Upper lobe of left lung (tissue), 6 donors: ENCODE results near the gene ZNF211. TPM values are rescaled to one million over a fixed set of nuclear protein-coding genes. Genes with fewer than 3 reads are reported as not detected.

ENCODE experiments used
- ATAC-seq, 2 donors: fragments of 200-7000 bp; cut with Tn5 transposase; one replicate each; pipeline ENCODE4 v1.9.1; 2022; ENCODE audit warnings: mild to moderate bottlenecking in 2 of 2, moderate library complexity in 2 of 2; ENCODE audit not compliant: low FRiP score in 2 of 2
- DNase-seq, 2 donors: peaks; one replicate each; pipeline ENCODE4 v3.0.0-alpha.2; 2019 to 2020
- H3K27ac ChIP-seq, 4 donors: fragments of 200-600 bp; sonication (generic); one replicate each; pipeline ENCODE4 v1.5.1; 2016 to 2019
- H3K27me3 ChIP-seq, 4 donors: fragments of 200-600 bp; sonication (generic); one replicate each; pipeline ENCODE4 v1.5.1; 2017 to 2019
- H3K36me3 ChIP-seq, 4 donors: fragments of 200-600 bp; sonication (generic); one replicate each; pipeline ENCODE4 v1.5.1; 2016 to 2019
- H3K4me1 ChIP-seq, 4 donors: fragments of 200-600 bp; sonication (generic); one replicate each; pipeline ENCODE4 v1.5.1; 2018 to 2019
- H3K4me3 ChIP-seq, 4 donors: fragments of 200-600 bp; sonication (generic); one replicate each; pipeline ENCODE4 v1.5.1; 2017 to 2019; ENCODE audit warnings: mild to moderate bottlenecking in 2 of 4, moderate library complexity in 1 of 4
- H3K9me3 ChIP-seq, 4 donors: fragments of 200-600 bp; sonication (generic); one replicate each; pipeline ENCODE4 v1.5.1; 2018 to 2019
- CTCF ChIP-seq, 6 experiments: fragments of 450-650 bp in 4 of 6; fragments of 200-600 bp in 2 of 6; sonication (generic) in 2 of 6; IDR thresholded peaks; one replicate each; pipeline ENCODE4 v1.5.1; 2016 to 2019; ENCODE audit warnings: antibody characterized with exemption in 6 of 6
- EP300 ChIP-seq, 4 donors: sonication (generic); formaldehyde crosslinking; IDR thresholded peaks; one replicate each; pipeline ENCODE4 v1.5.1; 2017; ENCODE audit warnings: antibody characterized with exemption in 4 of 4, control low read depth in 2 of 4
- POLR2A ChIP-seq, 4 donors: fragments of 450-650 bp; IDR thresholded peaks; one replicate each; pipeline ENCODE4 v1.5.1; 2016 to 2017; ENCODE audit warnings: antibody characterized with exemption in 4 of 4, mild to moderate bottlenecking in 2 of 4
- POLR2AphosphoS5 ChIP-seq, 2 donors: sonication (generic); formaldehyde crosslinking; IDR thresholded peaks; one replicate each; pipeline ENCODE4 v1.5.1; 2017; ENCODE audit warnings: antibody characterized with exemption in 2 of 2
- WGBS, 2 donors: methylation state at CpG; one replicate each; pipeline ENCODE4 v1.1.5; 2017 to 2018; 5-methylcytosine and 5-hydroxymethylcytosine counted together
- total RNA-seq, 6 donors: library from RNA; depleted of rRNA in 4 of 6; stranded (reverse); fragments of >200 nt in 4 of 6; gene quantifications; one replicate each; pipeline versions ENCODE4 v1.1.0 to v1.2.1, GENCODE V29; 2016 to 2021
- donor health status: DM: no; HTN: no; CAD: no; lungs with moderate emphysema.
- donor health status: DM: no; HTN: yes; CAD: no; lungs with severe emphysema.

ZNF211 gene
- total RNA-seq, 6 donors from 2014 or later: 7.1 to 16.4 (median 11.0) TPM

GRCh38 chr19:57651654-57651996, 18.7 kb downstream of the ZNF211 start:
- no peaks in the 10 kb centered on the region for H3K27me3 ChIP-seq
- no peak overlapping the region for H3K27ac ChIP-seq
- peaks cover 0 to 5% (median 3%) of the 10 kb centered on the region in 4 donors for H3K9me3 ChIP-seq
- TF ChIP-seq EP300 (IDR thresholded peaks at IDR 0.05): no peak
- TF ChIP-seq POLR2AphosphoS5 (IDR thresholded peaks at IDR 0.05): no peak
- no peak for TF ChIP-seq POLR2A (IDR thresholded peaks at IDR 0.05)
- no peak for TF ChIP-seq CTCF (IDR thresholded peaks at IDR 0.05)
- no peak overlapping the region for H3K4me3 ChIP-seq
- H3K4me1 ChIP-seq: no peaks in the 10 kb centered on the region
- DNase-seq (no peak), ATAC-seq (no peak)
- no peaks in the 10 kb centered on the region for H3K36me3 ChIP-seq
- WGBS, 2 donors: 46 to 65% methylated on average over 6 of the region's 6 CpGs

GRCh38 chr19:57653689-57654088, 20.7 kb downstream of the ZNF211 start:
- TF ChIP-seq POLR2A (IDR thresholded peaks at IDR 0.05): no peak
- TF ChIP-seq EP300 (IDR thresholded peaks at IDR 0.05): no peak
- no peak for TF ChIP-seq CTCF (IDR thresholded peaks at IDR 0.05)
- TF ChIP-seq POLR2AphosphoS5 (IDR thresholded peaks at IDR 0.05): no peak
- H3K4me1 ChIP-seq: no peaks in the 10 kb centered on the region
- peaks cover 0 to 5% (median 3%) of the 10 kb centered on the region in 4 donors for H3K9me3 ChIP-seq
- H3K27ac ChIP-seq: no peak overlapping the region
- H3K27me3 ChIP-seq: no peaks in the 10 kb centered on the region
- DNase-seq: no peak
- 80 to 83% methylated on average over 2 of the region's 2 CpGs for WGBS, 2 donors
- no peaks in the 10 kb centered on the region for H3K36me3 ChIP-seq
- H3K4me3 ChIP-seq: no peak overlapping the region
- no peak for ATAC-seq

GRCh38 chr19:57655443-57655842, 22.5 kb downstream of the ZNF211 start:
- no peak overlapping the region for H3K4me3 ChIP-seq
- no peak for DNase-seq
- 94 to 96% methylated on average over 1 of the region's 1 CpG for WGBS, 2 donors
- peaks cover 0 to 5% (median 3%) of the 10 kb centered on the region in 4 donors for H3K9me3 ChIP-seq
- H3K4me1 ChIP-seq: no peaks in the 10 kb centered on the region
- no peaks in the 10 kb centered on the region for H3K36me3 ChIP-seq
- H3K27ac ChIP-seq: no peak overlapping the region
- no peak for TF ChIP-seq EP300 (IDR thresholded peaks at IDR 0.05)
- TF ChIP-seq CTCF (IDR thresholded peaks at IDR 0.05): no peak
- H3K27me3 ChIP-seq: no peaks in the 10 kb centered on the region
- no peak for ATAC-seq

GRCh38 chr19:57656346-57656745, 23.4 kb downstream of the ZNF211 start:
- WGBS, 2 donors: 73 to 75% methylated on average over 1 of the region's 1 CpG
- no peak for DNase-seq
- Histone ChIP-seq H3K4me3 (no peak overlapping the region), H3K27ac (no peak overlapping the region), H3K27me3 (no peaks in the 10 kb centered on the region), H3K4me1 (no peaks in the 10 kb centered on the region), H3K9me3 (peaks cover 0 to 5% (median 3%) of the 10 kb centered on the region in 4 donors), H3K36me3 (no peaks in the 10 kb centered on the region)
- no peak for TF ChIP-seq POLR2A (IDR thresholded peaks at IDR 0.05)
- TF ChIP-seq CTCF (IDR thresholded peaks at IDR 0.05): no peak
- no peak for TF ChIP-seq POLR2AphosphoS5 (IDR thresholded peaks at IDR 0.05)
- TF ChIP-seq EP300 (IDR thresholded peaks at IDR 0.05): no peak
- ATAC-seq: no peak

- no peaks in the 10 kb centered on the region for H3K36me3 ChIP-seq
- peak overlapping the region; percentile 0 to 60 (median 50) for H3K4me3 ChIP-seq
- TF ChIP-seq POLR2AphosphoS5 (IDR thresholded peaks at IDR 0.05) (no peak), POLR2A (IDR thresholded peaks at IDR 0.05) (no peak), EP300 (IDR thresholded peaks at IDR 0.05) (no peak), CTCF (IDR thresholded peaks at IDR 0.05) (no peak)
- DNase-seq: peak; percentile 31 to 87
- peak; percentile 49 to 91 for ATAC-seq
- WGBS, 2 donors: 4 to 9% methylated on average over 37 to 39 of the region's 64 CpGs
- no peaks in the 10 kb centered on the region for H3K9me3 ChIP-seq
- H3K27me3 ChIP-seq: no peaks in the 10 kb centered on the region
- H3K4me1 ChIP-seq: peaks cover 5 to 12% (median 10%) of the 10 kb centered on the region in 4 donors
- H3K27ac ChIP-seq: peak overlapping the region in 3 of 4 donors; percentile 39 to 69 (median 60)
These were observed 31.5 kb downstream of the ZNF211 start for GRCh38 chr19:57664269-57665127.
